Activated T-cell treated with anti-CD3 and anti-CD28 coated beads for 4 hours (primary cell): ENCODE results near the gene NXNL1.

Source experiments
- DNase-seq: peaks from one replicate; pipeline ENCODE4 v3.0.0-alpha.2; 2020

NXNL1 gene

GRCh38 chr19:17455308-17456123, 5.2 kb downstream of the NXNL1 start:
- DNase-seq: no peak

- no peak for DNase-seq
These were observed 6.1 kb downstream of the NXNL1 start for GRCh38 chr19:17454576-17455071.

- no peak for DNase-seq
These were observed 8.9 kb downstream of the NXNL1 start for GRCh38 chr19:17451820-17452219.

- DNase-seq: peak; percentile 35
These were observed 10.3 kb downstream of the NXNL1 start for GRCh38 chr19:17450264-17451075.

GRCh38 chr19:17448131-17448967, 12.4 kb downstream of the NXNL1 start, which contains the start of gene TMEM221:
Gene TMEM221, minus strand, starts transcription at chr19:17448668. Its CDS starts 206 bp downstream, at chr19:17448462.
- DNase-seq: peak; percentile 43

- DNase-seq: no peak
These were observed 13.0 kb downstream of the NXNL1 start for GRCh38 chr19:17447704-17448130.

GRCh38 chr19:17445526-17446165, 15.1 kb downstream of the NXNL1 start:
- no peak for DNase-seq

- no peak for DNase-seq
These were observed 19.3 kb downstream of the NXNL1 start for GRCh38 chr19:17441241-17442021.

GRCh38 chr19:17436874-17437267, 23.9 kb downstream of the NXNL1 start:
- DNase-seq: no peak

- DNase-seq: no peak
These were observed 24.4 kb downstream of the NXNL1 start for GRCh38 chr19:17436094-17436873.

GRCh38 chr19:17435218-17435617, 25.5 kb downstream of the NXNL1 start:
- no peak for DNase-seq

- DNase-seq: no peak
These were observed 29.3 kb downstream of the NXNL1 start for GRCh38 chr19:17431417-17431816.

GRCh38 chr19:17429641-17430113, 31.0 kb downstream of the NXNL1 start:
- no peak for DNase-seq

- no peak for DNase-seq
These were observed 35.9 kb downstream of the NXNL1 start for GRCh38 chr19:17424743-17425365.

GRCh38 chr19:17423429-17424208, 37.1 kb downstream of the NXNL1 start:
- DNase-seq: no peak

GRCh38 chr19:17421942-17422341, 38.8 kb downstream of the NXNL1 start:
- no peak for DNase-seq

- DNase-seq: no peak
These were observed 40.2 kb downstream of the NXNL1 start for GRCh38 chr19:17420475-17420924.

- DNase-seq: peak; percentile 93
These were observed 40.9 kb downstream of the NXNL1 start, which contains the start of gene MVB12A for GRCh38 chr19:17419621-17420474. Gene MVB12A, plus strand, starts transcription at chr19:17420047. Its CDS starts 89 bp downstream, at chr19:17420136.
